ENCODE data around the gene PSMD11. TPM values are rescaled to one million over a fixed set of nuclear protein-coding genes. Genes with fewer than 3 reads are reported as not detected.

The PSMD11 gene
- polyA plus RNA-seq, 1 experiment, result 71.6 TPM

GRCh38 chr17:32508926-32509325 lies 64.6 kb downstream of the PSMD11 start:
- no peaks in the 10 kb centered on the region for H3K36me3 ChIP-seq (ENCODE audit: control insufficient read depth, insufficient read depth, low read length)
- CTCF ChIA-PET, result interaction anchor here (1.1 kb wide), 1 partner anchor 25 kb away, joined by 3 read pairs; no protein-coding TSS in a partner anchor
- no peaks in the 10 kb centered on the region for H3K27me3 ChIP-seq (ENCODE audit: control insufficient read depth, insufficient read depth, low read length)
- DNase-seq (ENCODE audit: low read depth), result no peak
- POLR2A ChIA-PET, result no interaction called here
- H3K4me3 ChIP-seq (ENCODE audit: low read depth, low read length), result no peak overlapping the region
- TF ChIP-seq, protein P1, sequence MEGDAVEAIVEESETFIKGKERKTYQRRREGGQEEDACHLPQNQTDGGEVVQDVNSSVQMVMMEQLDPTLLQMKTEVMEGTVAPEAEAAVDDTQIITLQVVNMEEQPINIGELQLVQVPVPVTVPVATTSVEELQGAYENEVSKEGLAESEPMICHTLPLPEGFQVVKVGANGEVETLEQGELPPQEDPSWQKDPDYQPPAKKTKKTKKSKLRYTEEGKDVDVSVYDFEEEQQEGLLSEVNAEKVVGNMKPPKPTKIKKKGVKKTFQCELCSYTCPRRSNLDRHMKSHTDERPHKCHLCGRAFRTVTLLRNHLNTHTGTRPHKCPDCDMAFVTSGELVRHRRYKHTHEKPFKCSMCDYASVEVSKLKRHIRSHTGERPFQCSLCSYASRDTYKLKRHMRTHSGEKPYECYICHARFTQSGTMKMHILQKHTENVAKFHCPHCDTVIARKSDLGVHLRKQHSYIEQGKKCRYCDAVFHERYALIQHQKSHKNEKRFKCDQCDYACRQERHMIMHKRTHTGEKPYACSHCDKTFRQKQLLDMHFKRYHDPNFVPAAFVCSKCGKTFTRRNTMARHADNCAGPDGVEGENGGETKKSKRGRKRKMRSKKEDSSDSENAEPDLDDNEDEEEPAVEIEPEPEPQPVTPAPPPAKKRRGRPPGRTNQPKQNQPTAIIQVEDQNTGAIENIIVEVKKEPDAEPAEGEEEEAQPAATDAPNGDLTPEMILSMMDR (IDR thresholded peaks at IDR 0.05; ENCODE audit: insufficient read depth, low read depth, low read length), result no peak

GRCh38 chr17:32510466-32510865 lies 66.2 kb downstream of the PSMD11 start:
- no peaks in the 10 kb centered on the region for H3K27me3 ChIP-seq (ENCODE audit: control insufficient read depth, insufficient read depth, low read length)
- CTCF ChIA-PET, result interaction anchor here (1.0 kb wide), 1 partner anchor 10 kb away, joined by 3 read pairs; no protein-coding TSS in a partner anchor
- no peaks in the 10 kb centered on the region for H3K36me3 ChIP-seq (ENCODE audit: control insufficient read depth, insufficient read depth, low read length)
- POLR2A ChIA-PET, result no interaction called here
- H3K4me3 ChIP-seq (ENCODE audit: low read depth, low read length), result no peak overlapping the region
- TF ChIP-seq, protein P1 (IDR thresholded peaks at IDR 0.05; ENCODE audit: insufficient read depth, low read depth, low read length), result no peak
- no peak for DNase-seq (ENCODE audit: low read depth)

DNA sequence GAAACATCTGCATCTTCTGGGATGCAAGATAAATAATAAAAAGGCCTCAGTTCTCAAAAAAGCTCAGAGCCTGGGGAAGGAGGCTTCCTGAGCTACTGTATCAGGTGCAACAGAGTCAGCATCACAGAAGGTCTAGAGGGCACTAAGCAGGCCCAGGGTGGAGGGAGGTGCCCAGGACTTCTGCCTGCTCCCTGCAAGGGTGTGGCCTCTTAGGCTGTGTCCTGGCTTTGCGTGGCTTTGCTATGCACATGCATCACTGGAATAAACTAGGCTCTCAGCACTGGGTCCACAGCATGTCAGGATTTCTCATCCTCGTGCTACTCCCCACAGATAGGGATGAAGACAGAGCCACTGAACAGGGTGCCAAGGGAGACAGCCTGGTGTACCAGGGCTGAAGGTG lies 68.0 kb downstream of the PSMD11 start:
- ChIA-PET POLR2A (no interaction called here), CTCF (no interaction called here)
- no peaks in the 10 kb centered on the region for H3K27me3 ChIP-seq (ENCODE audit: control insufficient read depth, insufficient read depth, low read length)

GRCh38 chr17:32513579-32513978 lies 69.3 kb downstream of the PSMD11 start:
- POLR2A ChIA-PET, result no interaction called here
- no peak overlapping the region for H3K4me3 ChIP-seq (ENCODE audit: low read depth, low read length)
- TF ChIP-seq, protein P1 (IDR thresholded peaks at IDR 0.05; ENCODE audit: insufficient read depth, low read depth, low read length), result no peak
- DNase-seq (ENCODE audit: low read depth), result no peak
- CTCF ChIA-PET, result interaction anchor here (0.7 kb wide), 1 partner anchor 19 kb away, joined by 3 read pairs; no protein-coding TSS in a partner anchor
- no peaks in the 10 kb centered on the region for H3K36me3 ChIP-seq (ENCODE audit: control insufficient read depth, insufficient read depth, low read length)
- no peaks in the 10 kb centered on the region for H3K27me3 ChIP-seq (ENCODE audit: control insufficient read depth, insufficient read depth, low read length)

More for the DNA sequence above, 68.0 kb downstream of the PSMD11 start:
- no peak overlapping the region for H3K4me3 ChIP-seq (ENCODE audit: low read depth, low read length)
- H3K36me3 ChIP-seq (ENCODE audit: control insufficient read depth, insufficient read depth, low read length), result no peaks in the 10 kb centered on the region
- TF ChIP-seq, protein P1 (IDR thresholded peaks at IDR 0.05; ENCODE audit: insufficient read depth, low read depth, low read length), result no peak
- no peak for DNase-seq (ENCODE audit: low read depth)

DNA sequence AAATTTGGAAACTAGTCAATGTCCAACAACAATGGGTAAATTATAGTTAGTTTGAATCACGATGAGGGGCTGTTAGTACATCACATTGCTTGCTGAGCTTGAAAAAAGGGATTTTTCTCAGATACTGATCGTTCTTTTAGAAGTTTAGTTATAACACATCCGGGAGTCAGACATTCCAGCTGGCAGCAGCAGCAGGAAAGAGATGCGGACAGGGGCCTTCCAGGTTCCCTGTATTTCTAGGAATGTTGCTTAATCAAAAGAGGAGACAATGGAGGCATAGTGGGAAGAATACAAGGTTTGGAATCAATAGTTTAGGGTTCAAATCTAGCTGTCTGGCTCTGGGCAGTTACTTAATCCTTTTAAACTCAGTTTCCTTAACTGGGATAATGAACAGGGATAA lies 70.3 kb downstream of the PSMD11 start:
- TF ChIP-seq, protein P1 (IDR thresholded peaks at IDR 0.05; ENCODE audit: insufficient read depth, low read depth, low read length), result no peak
- CTCF ChIA-PET, result interaction anchor here (1.6 kb wide), 1 partner anchor 23 kb away, joined by 3 read pairs; no protein-coding TSS in a partner anchor

More for the DNA sequence above, 70.3 kb downstream of the PSMD11 start:
- Histone ChIP-seq H3K4me3 (ENCODE audit: low read depth, low read length) (no peak overlapping the region), H3K27me3 (ENCODE audit: control insufficient read depth, insufficient read depth, low read length) (no peaks in the 10 kb centered on the region), H3K36me3 (ENCODE audit: control insufficient read depth, insufficient read depth, low read length) (no peaks in the 10 kb centered on the region)
- POLR2A ChIA-PET, result no interaction called here
- DNase-seq (ENCODE audit: low read depth), result no peak
